NCI-H1417 (cell line): ENCODE measurements around the gene MAPK4.

Source experiments
- DNase-seq, 3 experiments: peaks; one replicate each; lab custom pipeline; 2025; lab: John Stamatoyannopoulos, UW

Gene MAPK4

DNA sequence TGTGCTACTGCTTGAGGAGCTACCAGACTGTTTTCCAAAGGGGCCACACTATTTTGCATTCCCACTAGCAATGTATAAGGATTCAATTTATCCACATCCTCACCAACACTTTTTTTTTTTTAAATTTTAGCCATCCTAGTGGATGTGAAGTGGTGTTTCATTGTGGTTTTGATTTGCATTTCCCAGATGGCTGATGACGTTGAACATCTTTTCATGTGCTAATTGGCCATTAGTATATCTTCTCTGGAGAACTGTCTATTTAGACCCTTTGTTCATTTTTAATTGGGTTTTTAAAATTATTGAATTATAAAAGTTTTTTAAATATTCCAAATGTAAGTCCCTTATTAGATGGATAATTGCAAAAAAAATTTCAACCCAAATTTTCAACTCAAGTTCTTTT lies 121.1 kb downstream of the MAPK4 start:
- DNase-seq: no peak

DNA sequence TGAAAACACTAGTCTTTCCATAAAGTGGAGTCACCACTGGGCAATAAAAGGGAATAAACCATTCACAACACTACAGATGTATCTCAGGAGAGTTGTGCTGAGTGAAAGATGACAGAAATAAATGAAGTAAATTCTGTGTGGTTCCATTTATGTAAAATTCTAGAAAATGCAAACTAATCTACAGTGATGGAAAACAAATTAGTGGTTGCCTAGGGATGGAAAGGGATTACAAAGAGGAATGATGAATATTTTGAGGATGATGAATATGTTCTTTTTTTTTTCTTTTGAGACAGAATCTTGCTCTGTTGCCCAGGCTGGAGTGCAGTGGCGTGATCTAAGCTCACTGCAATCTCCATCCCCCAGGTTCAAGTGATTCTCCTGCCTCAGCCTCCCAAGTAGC lies 123.0 kb downstream of the MAPK4 start:
- no peak for DNase-seq

DNA sequence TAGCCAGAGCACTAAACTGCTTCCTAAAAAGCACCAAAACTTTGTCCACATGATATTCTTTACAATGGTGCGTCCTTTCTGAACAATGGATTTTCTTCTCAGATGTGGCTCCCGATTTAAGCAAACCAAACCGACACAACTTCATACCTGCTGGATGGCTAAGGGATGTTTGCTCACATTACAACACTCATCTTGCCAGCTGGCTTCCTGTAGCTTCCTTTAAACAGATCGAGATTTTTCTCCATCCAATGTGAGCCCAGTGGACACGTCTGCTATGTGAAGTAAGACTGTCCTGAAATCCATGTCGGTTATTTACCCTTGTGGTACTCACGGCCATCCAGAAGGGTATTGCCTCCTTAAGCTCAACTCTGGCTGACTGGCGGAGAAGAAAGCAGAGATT lies 126.5 kb downstream of the MAPK4 start:
- no peak for DNase-seq

DNA sequence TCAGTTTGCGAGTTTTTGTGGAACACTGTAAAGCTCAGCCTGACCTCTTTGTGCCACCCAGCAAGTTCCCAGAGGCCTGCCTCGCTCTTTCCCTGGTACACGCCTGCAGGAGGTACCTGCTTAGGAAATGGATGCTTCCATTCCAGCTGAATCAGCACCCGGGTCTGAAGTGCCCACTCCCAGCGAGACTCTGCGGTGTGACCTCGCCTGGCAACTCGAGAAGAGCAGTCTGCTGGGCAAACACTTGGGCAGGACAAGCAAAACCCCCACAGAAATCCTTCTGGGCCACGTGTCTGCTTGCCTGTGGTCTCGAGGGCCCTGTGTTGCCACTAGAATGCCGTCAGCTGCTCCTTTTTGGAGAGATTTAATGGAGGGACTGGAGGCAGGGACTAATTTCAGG lies 127.6 kb downstream of the MAPK4 start:
- peak; percentile 81 to 94 (median 89) for DNase-seq

DNA sequence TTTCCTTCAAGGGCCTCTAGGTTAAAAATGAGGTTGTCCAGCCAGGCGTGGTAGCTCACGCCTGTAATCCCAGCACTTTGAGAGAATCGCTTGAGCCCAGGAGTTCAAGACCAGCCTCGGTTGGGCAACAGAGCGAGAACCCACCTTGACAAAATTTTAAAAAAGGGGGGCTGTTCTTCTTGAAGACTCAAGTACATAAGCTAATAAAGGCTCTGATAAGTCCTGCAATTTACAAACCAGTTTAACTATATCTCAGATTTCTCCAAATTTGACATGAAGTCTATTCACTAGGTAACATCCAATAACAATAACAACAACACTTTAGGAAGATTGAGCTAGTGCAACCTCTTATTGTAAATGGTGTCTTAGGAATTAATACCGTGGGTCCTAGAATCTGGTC lies 129.7 kb downstream of the MAPK4 start:
- no peak for DNase-seq

DNA sequence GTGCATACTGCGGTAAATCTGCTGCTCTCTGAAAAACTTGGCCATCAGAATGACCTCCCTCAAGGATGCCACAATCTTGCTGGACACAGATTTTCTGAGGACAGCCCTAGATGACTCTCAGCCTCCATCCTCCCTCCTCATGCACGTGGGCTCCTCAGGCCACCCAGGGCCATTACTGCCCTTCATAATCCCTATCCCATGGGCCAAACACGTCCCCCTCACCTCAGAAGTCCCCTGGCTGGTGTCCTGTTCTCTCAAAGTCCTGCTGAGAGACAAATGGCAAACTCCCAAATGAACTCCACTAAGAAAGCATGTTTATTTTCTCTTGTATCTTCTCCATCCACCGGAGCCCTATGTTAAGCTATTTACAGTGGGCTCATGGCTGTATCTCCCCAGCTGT lies 134.3 kb downstream of the MAPK4 start:
- DNase-seq: no peak

DNA sequence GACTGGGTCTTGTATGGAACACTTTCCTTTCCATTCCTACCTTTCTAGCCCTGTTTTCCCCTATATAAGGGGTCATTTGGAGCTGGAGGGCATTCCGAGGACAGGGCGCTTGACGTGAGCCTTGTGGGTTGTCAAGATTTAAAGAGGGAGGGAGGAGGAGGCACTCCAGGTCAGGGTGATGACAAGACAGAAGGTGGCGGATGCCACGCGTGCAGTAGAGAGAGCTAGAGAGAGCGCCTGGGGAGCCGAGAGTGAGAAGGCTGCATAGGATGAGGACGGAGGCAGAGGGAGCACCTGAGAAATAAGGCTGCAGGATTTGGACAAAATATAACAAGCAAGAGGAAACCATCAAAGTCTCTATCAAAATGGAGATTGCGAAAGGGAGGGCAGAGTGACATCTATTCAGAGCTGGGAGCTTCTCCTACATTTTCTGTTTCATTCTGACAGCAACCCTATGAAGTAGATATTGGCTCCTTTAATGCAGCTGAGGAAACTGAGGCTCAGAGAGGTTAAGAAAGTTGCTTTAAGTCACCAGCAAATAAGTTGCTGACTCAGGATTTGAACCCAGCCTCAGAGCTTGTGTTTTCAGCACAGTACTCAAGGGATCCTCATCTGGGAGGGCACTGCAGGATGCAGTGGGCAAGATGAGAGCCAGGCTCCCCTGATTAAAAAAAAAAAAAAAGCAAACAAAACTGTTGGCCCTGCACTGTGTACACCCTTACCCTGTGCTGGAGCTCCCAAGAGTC lies 135.7 kb downstream of the MAPK4 start:
- DNase-seq: peak in 2 of 3 experiments; percentile 46 to 70

DNA sequence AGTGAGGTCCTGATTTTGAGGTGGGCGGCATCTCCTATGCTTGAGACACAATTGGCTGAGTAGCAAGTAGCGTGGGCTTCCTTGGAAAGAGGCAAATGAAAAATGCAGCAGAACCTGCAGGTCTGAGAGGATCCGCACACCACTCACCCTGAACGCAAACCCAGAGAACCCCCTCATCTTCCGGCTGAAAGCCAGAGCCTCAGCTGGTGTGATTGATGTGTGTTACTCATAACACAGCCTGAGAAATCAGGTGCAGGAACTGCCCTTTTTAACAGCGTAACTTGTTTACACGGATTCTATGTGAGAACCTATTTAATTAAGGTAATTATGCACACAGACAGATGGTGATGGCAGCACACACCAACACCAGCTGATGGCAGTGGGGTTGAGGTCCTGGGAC lies 136.5 kb downstream of the MAPK4 start:
- peak in 2 of 3 experiments; percentile 90 to 95 for DNase-seq

DNA sequence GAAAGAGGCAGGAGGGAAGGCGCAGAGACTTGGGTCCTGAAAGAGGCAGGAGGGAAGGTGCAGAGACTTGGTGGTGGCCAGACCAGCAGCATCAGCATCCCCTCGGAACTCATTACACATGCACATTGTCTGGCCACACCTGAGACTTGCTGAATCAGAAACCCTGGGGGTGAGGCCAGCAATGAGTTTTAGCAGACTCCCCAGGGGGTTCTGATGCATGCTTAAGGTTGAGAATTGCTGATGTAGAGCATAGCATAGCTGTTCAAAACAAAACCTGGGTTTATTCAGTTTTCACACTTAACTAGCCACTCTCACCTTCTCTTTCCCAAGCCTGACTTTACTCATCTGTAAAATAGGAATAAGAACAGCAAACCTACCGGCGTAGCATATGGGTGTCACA lies 137.0 kb downstream of the MAPK4 start:
- DNase-seq: peak in 2 of 3 experiments; percentile 90 to 95

DNA sequence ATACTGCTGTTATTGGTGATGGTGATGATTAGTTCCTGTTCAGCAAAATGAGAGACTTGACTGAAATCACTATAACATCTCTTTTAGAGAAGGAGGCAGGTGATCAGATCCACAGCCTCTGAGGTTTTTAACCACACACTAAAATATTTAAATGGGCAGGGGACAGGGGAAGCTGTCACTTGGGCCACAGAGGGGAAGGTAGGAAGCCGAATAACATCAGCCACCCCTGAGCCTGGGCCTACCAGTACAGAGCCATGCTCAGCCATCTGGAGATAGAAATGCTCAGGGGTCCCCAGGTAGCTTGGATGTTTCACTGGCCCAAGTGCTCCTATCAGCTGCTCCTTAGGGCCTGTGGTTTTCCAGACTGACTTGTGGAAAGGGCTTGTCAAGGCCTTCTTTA lies 137.6 kb downstream of the MAPK4 start:
- no peak for DNase-seq

DNA sequence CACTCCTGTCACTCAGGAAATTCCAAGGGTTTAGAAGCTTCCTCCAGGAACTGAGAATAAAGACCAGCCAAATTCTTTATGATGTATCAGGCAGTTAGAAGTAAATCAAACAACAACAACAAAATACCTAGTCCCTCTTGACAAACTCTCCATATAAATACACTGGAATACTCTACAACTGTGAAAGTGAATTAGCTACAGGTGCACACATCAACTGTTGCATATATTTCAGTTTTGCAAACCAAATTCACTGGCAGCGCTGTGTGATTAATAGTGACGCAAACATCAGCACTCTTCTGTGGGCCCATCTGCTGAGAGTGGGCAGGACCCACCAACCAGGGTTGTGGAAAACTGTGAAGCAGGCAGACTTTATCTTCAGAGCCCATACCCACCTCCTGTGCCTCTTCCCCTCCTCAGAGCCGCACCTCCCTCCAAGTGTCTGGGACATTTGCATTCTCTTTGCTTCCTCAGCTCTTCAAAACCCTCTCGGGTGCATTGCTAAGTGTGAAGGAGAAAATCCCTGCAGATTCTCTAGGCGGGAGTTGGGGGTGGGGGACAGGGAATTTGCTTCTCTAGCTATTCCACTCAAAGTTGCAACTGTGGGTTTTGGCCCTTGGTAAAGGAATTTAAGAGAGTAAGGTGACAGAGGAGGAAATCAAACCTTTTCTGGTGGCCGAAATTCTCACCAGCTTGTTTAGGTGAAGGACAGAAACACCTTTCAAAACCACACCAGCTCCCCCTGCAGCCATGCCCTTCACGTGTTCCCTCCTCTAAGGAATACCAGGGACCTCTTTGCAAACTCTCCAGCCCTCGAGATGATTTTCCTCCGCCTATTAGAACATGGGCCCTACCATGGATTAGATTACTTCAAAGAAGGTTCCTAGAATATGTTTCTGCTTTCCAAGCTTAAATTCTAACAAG lies 140.6 kb downstream of the MAPK4 start:
- DNase-seq: no peak

DNA sequence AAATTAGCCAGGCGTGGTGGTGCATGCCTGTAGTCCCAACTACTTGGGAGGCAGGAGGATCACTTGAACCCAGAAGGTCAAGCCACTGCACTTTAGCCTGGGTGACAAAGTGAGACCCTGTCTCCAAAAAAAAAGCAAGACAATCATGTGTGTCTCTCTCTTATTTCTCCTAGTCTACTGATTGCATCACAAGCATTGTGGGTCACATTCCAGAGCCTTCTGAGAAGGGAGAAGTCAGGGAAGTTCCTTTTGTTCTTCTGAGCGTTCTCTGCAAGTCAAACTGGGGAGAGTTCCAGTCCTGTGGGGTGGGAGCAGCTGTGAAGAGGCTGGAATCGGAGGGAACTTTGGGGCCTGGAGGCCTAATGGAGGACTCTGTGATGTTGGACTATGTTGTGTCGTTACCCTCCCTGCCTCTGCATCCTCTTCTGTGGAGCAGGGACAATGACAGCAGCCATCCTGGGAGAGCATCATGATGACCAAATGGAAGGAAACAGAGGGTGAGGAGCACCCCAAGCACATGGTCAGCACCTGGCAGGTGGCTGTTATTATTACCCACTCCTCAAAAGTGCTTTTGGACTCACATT lies 144.6 kb downstream of the MAPK4 start:
- DNase-seq: peak in 1 of 3 experiments; percentile 66

DNA sequence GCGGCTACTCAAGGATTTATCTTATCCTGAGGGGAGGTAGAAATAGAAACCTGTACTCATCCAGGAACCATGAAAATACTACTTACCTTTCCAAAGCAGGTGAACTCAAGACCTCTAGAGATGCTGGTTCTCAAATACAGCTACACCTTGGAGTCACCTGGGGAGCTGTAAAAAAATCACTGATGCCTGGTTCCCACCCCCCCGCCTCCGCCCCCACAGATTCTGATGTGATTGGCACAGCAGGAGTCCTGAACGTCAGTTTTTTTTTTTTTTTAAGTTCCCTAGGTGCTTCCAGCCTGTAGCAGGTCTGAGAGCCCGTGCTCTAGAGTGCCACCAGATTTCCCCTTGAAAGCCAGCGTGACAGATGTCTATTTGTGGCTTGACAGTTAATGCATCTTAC lies 146.3 kb downstream of the MAPK4 start:
- DNase-seq: peak; percentile 87 to 100 (median 100)

DNA sequence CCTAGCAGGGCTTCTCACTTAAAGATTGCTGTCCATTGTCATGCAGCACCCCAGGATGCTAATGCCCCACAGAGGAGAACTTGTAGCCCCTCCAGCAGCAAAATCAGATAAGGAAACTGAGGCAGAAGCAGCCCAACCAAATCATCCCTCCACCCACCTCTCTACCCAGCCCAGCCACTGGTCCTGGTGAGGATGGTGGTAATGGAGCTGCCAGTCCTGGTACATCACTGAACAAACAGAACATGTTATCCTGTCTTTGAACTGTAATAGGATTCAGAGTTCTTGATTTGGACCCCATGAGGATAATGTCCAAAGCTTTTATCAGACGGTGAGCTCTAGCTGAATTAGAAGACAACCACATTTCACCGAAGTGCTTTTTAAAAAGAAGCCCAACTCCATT lies 146.8 kb downstream of the MAPK4 start:
- DNase-seq: no peak

DNA sequence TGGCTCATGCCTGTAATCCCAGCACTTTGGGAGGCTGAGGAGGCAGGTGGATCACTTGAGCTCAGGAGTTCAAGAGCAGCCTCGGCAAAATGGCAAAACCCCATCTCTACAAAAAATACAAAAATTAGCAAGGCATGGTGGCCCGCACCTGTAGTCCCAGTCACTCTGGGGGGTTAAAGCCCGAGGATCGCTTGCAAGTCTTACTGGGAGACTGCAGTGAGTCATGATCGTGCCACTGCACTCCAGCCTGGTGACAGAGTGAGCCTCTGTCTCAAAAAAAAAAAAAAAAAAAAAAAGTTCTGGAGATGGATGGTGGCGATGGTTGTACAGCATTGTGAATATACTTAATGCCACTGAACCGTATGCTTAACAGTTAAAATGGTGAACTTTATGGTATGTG lies 147.4 kb downstream of the MAPK4 start:
- DNase-seq: peak in 1 of 3 experiments; percentile 68

DNA sequence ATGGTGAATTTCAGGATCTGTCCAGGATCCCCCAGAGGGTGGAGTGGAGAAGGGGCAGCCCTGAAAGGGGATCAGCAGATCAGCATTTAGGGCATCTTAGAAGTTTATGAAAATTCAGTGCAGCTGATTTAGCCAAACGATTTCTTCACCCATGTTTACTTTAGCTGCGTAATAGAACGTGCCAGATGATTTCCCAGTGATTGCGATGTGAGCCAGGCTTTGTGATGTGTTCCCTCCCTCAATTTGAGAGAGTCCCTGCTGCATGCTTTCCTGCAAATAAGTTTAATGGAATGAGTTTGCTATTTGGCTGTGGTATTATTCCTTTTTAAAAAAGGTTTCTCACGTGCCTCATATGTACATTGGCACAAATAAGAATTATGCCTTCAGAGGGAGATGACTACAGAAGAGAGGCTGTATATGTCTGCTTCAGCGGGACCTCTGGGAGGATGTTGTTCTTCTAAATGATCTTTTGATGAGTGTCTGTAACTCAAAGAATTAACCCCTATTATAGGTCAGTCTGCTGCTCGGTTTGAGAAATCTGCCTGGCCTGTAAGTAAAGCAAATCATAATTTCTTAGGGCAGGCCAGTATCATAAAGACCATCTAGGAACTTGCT lies 148.1 kb downstream of the MAPK4 start:
- DNase-seq: peak; percentile 8 to 86 (median 65)

DNA sequence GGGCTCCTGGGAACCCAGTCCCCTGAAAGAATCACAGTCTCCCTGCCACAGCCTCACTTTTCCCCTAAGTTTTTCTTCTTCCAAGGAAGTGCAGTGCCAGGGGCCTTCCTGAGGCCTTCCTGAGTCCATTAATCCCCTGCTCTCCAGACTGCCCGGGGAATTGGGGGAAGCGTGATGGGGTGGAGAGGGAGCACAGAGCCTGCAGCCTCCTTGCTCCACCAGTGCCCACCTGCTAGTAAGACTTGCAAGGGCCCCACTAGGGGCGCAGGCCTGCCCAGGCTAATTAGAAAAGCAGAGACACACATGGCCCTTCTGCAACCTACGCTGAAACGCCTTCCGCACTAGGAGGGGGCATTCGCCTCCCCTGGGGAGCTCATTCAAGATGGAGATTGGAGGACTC lies 149.3 kb downstream of the MAPK4 start:
- DNase-seq: peak in 2 of 3 experiments; percentile 26 to 49

DNA sequence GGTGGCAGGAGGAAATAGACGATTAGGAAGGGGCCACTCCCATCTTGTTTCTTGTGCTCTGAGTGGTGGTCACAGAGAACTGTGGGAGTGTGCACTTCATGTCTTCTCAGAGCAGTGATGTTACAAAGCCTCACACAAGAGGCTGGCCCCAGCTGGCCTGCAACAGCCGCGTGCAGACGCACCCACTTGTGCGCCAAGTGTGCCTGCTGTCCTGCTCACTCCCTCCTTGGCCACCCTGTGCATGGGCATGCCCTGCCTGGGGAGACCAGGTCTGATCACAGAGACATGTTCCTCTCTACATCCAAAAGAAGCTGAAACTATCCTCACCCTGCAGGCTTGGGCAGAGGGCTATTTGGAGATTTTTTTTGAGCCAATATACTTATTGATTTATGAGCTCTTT lies 151.5 kb downstream of the MAPK4 start:
- peak in 1 of 3 experiments; percentile 55 for DNase-seq

DNA sequence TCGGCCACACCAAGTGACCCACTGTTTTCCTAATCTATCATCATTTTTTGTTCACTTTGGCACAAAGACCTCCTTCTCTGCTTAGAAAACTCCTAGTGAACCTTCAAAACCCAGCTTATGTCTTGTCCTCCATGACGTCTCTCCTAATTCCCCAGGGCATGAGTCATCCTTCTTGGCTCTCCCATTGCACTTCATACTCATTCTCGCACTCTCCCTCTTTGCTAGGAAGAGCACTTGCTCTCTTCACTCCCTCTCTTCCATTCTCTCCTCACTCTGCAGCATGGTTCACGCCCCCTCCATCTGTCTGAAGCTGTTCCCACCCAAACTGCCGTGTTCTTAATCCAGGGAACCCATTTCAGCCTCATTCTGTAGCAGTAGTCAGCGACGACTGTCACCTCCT lies 156.0 kb downstream of the MAPK4 start:
- DNase-seq: no peak

DNA sequence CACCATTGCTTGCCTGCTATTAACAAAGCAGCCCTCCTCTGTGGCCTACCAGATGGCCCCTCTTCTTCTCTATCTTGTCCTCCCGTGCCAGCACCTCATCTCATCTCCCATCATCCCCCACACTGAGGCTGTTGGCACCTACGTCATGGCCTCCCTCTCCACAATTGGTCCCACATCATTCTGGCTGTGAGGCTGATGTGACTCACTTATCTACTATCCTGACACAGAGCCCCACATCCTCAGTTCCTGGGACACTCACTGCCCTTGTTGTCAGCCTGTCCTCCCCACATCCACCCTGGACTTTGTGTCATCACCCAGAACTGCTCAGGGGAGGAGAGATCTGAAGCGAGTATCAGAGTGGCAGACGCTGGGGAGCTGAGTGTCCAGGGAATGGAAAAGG lies 157.0 kb downstream of the MAPK4 start:
- no peak for DNase-seq

DNA sequence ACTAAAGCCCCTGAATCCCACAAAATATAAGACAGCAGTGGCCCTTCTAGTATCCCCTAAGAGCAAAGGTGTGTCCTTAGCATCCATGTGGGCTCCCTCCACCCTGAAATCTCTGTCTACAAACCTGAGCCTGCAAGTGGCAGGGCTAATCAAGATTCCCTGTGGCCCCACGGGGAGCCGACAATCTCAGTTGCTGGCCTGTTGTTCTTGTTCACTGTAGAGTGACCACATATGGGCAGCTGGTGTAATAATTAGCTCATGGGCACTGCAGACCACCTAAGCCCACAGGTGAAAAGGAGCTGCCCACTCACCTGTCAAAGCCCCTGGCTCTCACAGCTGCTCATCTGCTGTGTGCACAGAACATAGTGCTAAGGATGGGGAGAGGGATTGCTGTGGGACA lies 157.7 kb downstream of the MAPK4 start:
- DNase-seq: peak in 1 of 3 experiments; percentile 50
